ENCODE data around the gene DOCK2. TPM values are rescaled to one million over a fixed set of nuclear protein-coding genes. Genes with fewer than 3 reads are reported as not detected.
"Not testable (repeated sequence)": the region's sequence is repeated elsewhere in the genome, so short reads cannot be mapped to it uniquely, and the experiment has no call there.

DOCK2 gene
- polyA plus RNA-seq, 1 donor: 2.6 TPM

- no peak for DNase-seq
Measured at GRCh38 chr5:169817031-169817430, 180.0 kb downstream of the DOCK2 start.

- DNase-seq: no peak
Measured at GRCh38 chr5:169826618-169827017, 189.5 kb downstream of the DOCK2 start.

GRCh38 chr5:169827769-169828168 is 190.7 kb downstream of the DOCK2 start:
- DNase-seq: no peak

GRCh38 chr5:169828385-169828784 is 191.3 kb downstream of the DOCK2 start:
- DNase-seq: no peak

- DNase-seq: no peak
Measured at GRCh38 chr5:169831331-169831730, 194.3 kb downstream of the DOCK2 start.

GRCh38 chr5:169832304-169832703 is 195.2 kb downstream of the DOCK2 start:
- DNase-seq: no peak

- DNase-seq: no peak
Measured at GRCh38 chr5:169832845-169833244, 195.8 kb downstream of the DOCK2 start.

GRCh38 chr5:169833681-169834292 is 196.7 kb downstream of the DOCK2 start:
- DNase-seq: not testable (repeated sequence)

- DNase-seq: not testable (repeated sequence)
Measured at GRCh38 chr5:169834540-169834939, 197.5 kb downstream of the DOCK2 start.

GRCh38 chr5:169836835-169837536 is 199.9 kb downstream of the DOCK2 start:
- no peak for DNase-seq

GRCh38 chr5:169837686-169838085 is 200.6 kb downstream of the DOCK2 start:
- DNase-seq: no peak

- no peak for DNase-seq
Measured at GRCh38 chr5:169838688-169839087, 201.6 kb downstream of the DOCK2 start.

GRCh38 chr5:169840405-169840804 is 203.3 kb downstream of the DOCK2 start:
- DNase-seq: no peak

GRCh38 chr5:169842699-169843098 is 205.6 kb downstream of the DOCK2 start:
- DNase-seq: no peak

GRCh38 chr5:169847519-169847918 is 210.4 kb downstream of the DOCK2 start:
- no peak for DNase-seq

- DNase-seq: no peak
Measured at GRCh38 chr5:169848271-169848670, 211.2 kb downstream of the DOCK2 start.

GRCh38 chr5:169848792-169849191 is 211.7 kb downstream of the DOCK2 start:
- no peak for DNase-seq

- DNase-seq: no peak
Measured at GRCh38 chr5:169850409-169850808, 213.3 kb downstream of the DOCK2 start.

- no peak for DNase-seq
Measured at GRCh38 chr5:169851321-169851850, 214.3 kb downstream of the DOCK2 start.

GRCh38 chr5:169856571-169856970 is 219.5 kb downstream of the DOCK2 start:
- no peak for DNase-seq

GRCh38 chr5:169860585-169860984 is 223.5 kb downstream of the DOCK2 start:
- no peak for DNase-seq

GRCh38 chr5:169861433-169861832 is 224.4 kb downstream of the DOCK2 start:
- DNase-seq: no peak

- no peak for DNase-seq
Measured at GRCh38 chr5:169861934-169862333, 224.9 kb downstream of the DOCK2 start.

GRCh38 chr5:169862391-169862811 is 225.3 kb downstream of the DOCK2 start:
- no peak for DNase-seq

Measured in left kidney (tissue), 2 donors.